GM12878 (cell line): ENCODE measurements around the gene PHC2. TPM values are rescaled to one million over a fixed set of nuclear protein-coding genes. Genes with fewer than 3 reads are reported as not detected.

Experiments
- BACH1 ChIP-seq: fragments of 450-650 bp; IDR thresholded peaks from 2 replicates; pipeline ENCODE4 v1.6.1; 2017; ENCODE audit warnings: mild to moderate bottlenecking, borderline replicate concordance
- CHD2 ChIP-seq: IDR thresholded peaks from 2 replicates; pipeline ENCODE4 v1.6.1; 2011; ENCODE audit warnings: low read depth, low read length, improper control_type of control experiment, borderline replicate concordance
- CREB1 ChIP-seq: IDR thresholded peaks from 2 replicates; pipeline ENCODE4 v1.6.1; 2012; ENCODE audit warnings: low read depth, mild to moderate bottlenecking, inconsistent platforms
- EED ChIP-seq: sonication (generic); IDR thresholded peaks from 2 replicates; pipeline ENCODE4 v1.6.1; 2016; ENCODE audit warnings: antibody characterized with exemption, low read depth
- EGR1 ChIP-seq, 2 experiments: IDR thresholded peaks; 1 replicate in 1 of 2; 2 replicates in 1 of 2; pipeline ENCODE4 v1.6.1; 2011 to 2012; ENCODE audit warnings: low read depth in 2 of 2, low read length in 2 of 2, borderline replicate concordance in 1 of 2, mild to moderate bottlenecking in 1 of 2, moderate library complexity in 1 of 2
- GABPA ChIP-seq: IDR thresholded peaks from 2 replicates; pipeline ENCODE4 v1.6.1; 2014; ENCODE audit warnings: antibody characterized with exemption, low read depth, mild to moderate bottlenecking, inconsistent platforms
- HDAC6 ChIP-seq: fragments of 200-600 bp; sonication (generic); IDR thresholded peaks from one replicate; pipeline ENCODE4 v1.8.0; 2017; ENCODE audit warnings: antibody characterized with exemption; ENCODE audit not compliant: unreplicated experiment
- IRF4 ChIP-seq: IDR thresholded peaks from 2 replicates; pipeline ENCODE4 v1.6.1; 2011; ENCODE audit warnings: low read depth, low read length
- JUNB ChIP-seq: IDR thresholded peaks from 2 replicates; pipeline ENCODE4 v1.6.1; 2016; ENCODE audit warnings: antibody characterized with exemption, mild to moderate bottlenecking
- MAX ChIP-seq: IDR thresholded peaks from 2 replicates; pipeline ENCODE4 v1.6.1; 2012; ENCODE audit warnings: low read depth, low read length, improper control_type of control experiment
- NBN ChIP-seq: fragments of 450-650 bp; IDR thresholded peaks from 2 replicates; pipeline ENCODE4 v1.6.1; 2016
- NFYA ChIP-seq: IDR thresholded peaks from 2 replicates; pipeline ENCODE4 v1.6.1; 2011; ENCODE audit warnings: low read depth, mild to moderate bottlenecking, low read length, improper control_type of control experiment, borderline replicate concordance
- NRF1 ChIP-seq: conservative IDR thresholded peaks from 2 replicates; pipeline ENCODE4 v1.6.1; 2011; ENCODE audit warnings: mild to moderate bottlenecking, low read depth, low read length, improper control_type of control experiment
- PBX3 ChIP-seq: IDR thresholded peaks from 2 replicates; pipeline ENCODE4 v1.6.1; 2011; ENCODE audit warnings: mild to moderate bottlenecking, low read depth, low read length, moderate library complexity; ENCODE audit not compliant: insufficient replicate concordance
- RAD51 ChIP-seq: fragments of 450-650 bp; IDR thresholded peaks from 2 replicates; pipeline ENCODE4 v1.6.1; 2016; ENCODE audit warnings: moderate library complexity, mild to moderate bottlenecking, inconsistent platforms
- RBBP5 ChIP-seq: fragments of 200-600 bp; sonication (generic); conservative IDR thresholded peaks from 2 replicates; pipeline ENCODE4 v1.6.1; 2016
- RCOR1 ChIP-seq: conservative IDR thresholded peaks from 2 replicates; pipeline ENCODE4 v1.6.1; 2012; ENCODE audit warnings: low read depth, low read length, improper control_type of control experiment
- RFX5 ChIP-seq: IDR thresholded peaks from 2 replicates; pipeline ENCODE4 v1.6.1; 2011; ENCODE audit warnings: low read depth, low read length, improper control_type of control experiment
- SMAD5 ChIP-seq: IDR thresholded peaks from 2 replicates; pipeline ENCODE4 v1.6.1; 2016; ENCODE audit warnings: antibody characterized with exemption, low read depth
- SP1 ChIP-seq: IDR thresholded peaks from one replicate; pipeline ENCODE4 v1.6.1; 2011; ENCODE audit warnings: low read depth, low read length
- SREBF2 ChIP-seq: IDR thresholded peaks from 2 replicates; pipeline ENCODE4 v1.6.1; 2012; ENCODE audit warnings: mild to moderate bottlenecking, low read length
- SRF ChIP-seq, 2 experiments: IDR thresholded peaks; 2 replicates each; pipeline ENCODE4 v1.6.1; 2011; ENCODE audit warnings: low read depth in 2 of 2, low read length in 2 of 2, mild to moderate bottlenecking in 1 of 2, moderate library complexity in 1 of 2
- WRNIP1 ChIP-seq: IDR thresholded peaks from 2 replicates; pipeline ENCODE4 v1.6.1; 2011; ENCODE audit warnings: low read depth, low read length, improper control_type of control experiment, borderline replicate concordance
- ZNF217 ChIP-seq: fragments of 450-650 bp; IDR thresholded peaks from 2 replicates; pipeline ENCODE4 v1.6.1; 2017; ENCODE audit warnings: antibody characterized with exemption, mild to moderate bottlenecking
- ZNF384 ChIP-seq: IDR thresholded peaks from 2 replicates; pipeline ENCODE4 v1.6.1; 2012; ENCODE audit warnings: low read depth, mild to moderate bottlenecking, low read length, improper control_type of control experiment, borderline replicate concordance
- polyA plus RNA-seq, 11 experiments: library from polyadenylated mRNA; depleted of rRNA in 4 of 11; unstranded in 6 of 11; stranded (reverse) in 5 of 11; fragments of >200 nt; fragmentation: Nextera tagmentation in 4 of 11; fragmentation: Illumina TruSeq in 1 of 11; extraction: Ambion mirVana in 4 of 11; extraction: Trizol in 1 of 11; gene quantifications; 1 replicate in 1 of 11; 2 replicates in 10 of 11; pipeline versions ENCODE4 v1.2.1 to v1.2.3, GENCODE V29; 2011 to 2016; ENCODE audit warnings: inconsistent platforms in 2 of 11, missing spikeins in 2 of 11, low read depth in 1 of 11
- total RNA-seq, 4 experiments: library from RNA; depleted of rRNA in 3 of 4; stranded (reverse); fragments of >200 nt in 3 of 4; fragmentation: Illumina TruSeq in 1 of 4; extraction: Trizol in 1 of 4; gene quantifications; 2 replicates each; pipeline versions ENCODE4 v1.2.1 to v1.2.3, GENCODE V29; 2013 to 2021
- TF ChIP-seq, protein P1 (sequence below): fragments of 450-650 bp; formaldehyde crosslinking; IDR thresholded peaks from 2 replicates; pipeline ENCODE4 v1.5.0; 2022; ENCODE audit warnings: mild to moderate bottlenecking, missing genetic modification characterization
- TF ChIP-seq, protein P2 (sequence below): IDR thresholded peaks from 2 replicates; pipeline ENCODE4 v1.6.1; 2012; ENCODE audit warnings: low read length, inconsistent platforms

The PHC2 gene
- total and polyA plus RNA-seq, 10 of the 15 experiments (the other 5 are each of a cell fraction or from before 2014, with no cell fraction given), result 2.0 to 35.9 (median 16.4) TPM

GRCh38 chr1:33460947-33461629 lies 30.2 kb upstream of the PHC2 start (continued):
- TF ChIP-seq, protein P1, sequence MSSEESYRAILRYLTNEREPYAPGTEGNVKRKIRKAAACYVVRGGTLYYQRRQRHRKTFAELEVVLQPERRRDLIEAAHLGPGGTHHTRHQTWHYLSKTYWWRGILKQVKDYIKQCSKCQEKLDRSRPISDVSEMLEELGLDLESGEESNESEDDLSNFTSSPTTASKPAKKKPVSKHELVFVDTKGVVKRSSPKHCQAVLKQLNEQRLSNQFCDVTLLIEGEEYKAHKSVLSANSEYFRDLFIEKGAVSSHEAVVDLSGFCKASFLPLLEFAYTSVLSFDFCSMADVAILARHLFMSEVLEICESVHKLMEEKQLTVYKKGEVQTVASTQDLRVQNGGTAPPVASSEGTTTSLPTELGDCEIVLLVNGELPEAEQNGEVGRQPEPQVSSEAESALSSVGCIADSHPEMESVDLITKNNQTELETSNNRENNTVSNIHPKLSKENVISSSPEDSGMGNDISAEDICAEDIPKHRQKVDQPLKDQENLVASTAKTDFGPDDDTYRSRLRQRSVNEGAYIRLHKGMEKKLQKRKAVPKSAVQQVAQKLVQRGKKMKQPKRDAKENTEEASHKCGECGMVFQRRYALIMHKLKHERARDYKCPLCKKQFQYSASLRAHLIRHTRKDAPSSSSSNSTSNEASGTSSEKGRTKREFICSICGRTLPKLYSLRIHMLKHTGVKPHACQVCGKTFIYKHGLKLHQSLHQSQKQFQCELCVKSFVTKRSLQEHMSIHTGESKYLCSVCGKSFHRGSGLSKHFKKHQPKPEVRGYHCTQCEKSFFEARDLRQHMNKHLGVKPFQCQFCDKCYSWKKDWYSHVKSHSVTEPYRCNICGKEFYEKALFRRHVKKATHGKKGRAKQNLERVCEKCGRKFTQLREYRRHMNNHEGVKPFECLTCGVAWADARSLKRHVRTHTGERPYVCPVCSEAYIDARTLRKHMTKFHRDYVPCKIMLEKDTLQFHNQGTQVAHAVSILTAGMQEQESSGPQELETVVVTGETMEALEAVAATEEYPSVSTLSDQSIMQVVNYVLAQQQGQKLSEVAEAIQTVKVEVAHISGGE, result no peak
- no peak for TF ChIP-seq ZNF384
- TF ChIP-seq IRF4, result peak; percentile 68; the same call in 1 of the 2 replicates
- TF ChIP-seq CHD2, result no peak
- no peak for TF ChIP-seq HDAC6
- no peak for TF ChIP-seq RBBP5
- TF ChIP-seq NBN, result peak; percentile 76
- peak in 1 of 2 experiments; percentile 56; a peak in 2 of 3 replicates for TF ChIP-seq EGR1 (IDR thresholded peaks at IDR 0.05; ENCODE audit: borderline replicate concordance in 1 of 2, low read depth in 2 of 2, low read length in 2 of 2)
- TF ChIP-seq, protein P2, sequence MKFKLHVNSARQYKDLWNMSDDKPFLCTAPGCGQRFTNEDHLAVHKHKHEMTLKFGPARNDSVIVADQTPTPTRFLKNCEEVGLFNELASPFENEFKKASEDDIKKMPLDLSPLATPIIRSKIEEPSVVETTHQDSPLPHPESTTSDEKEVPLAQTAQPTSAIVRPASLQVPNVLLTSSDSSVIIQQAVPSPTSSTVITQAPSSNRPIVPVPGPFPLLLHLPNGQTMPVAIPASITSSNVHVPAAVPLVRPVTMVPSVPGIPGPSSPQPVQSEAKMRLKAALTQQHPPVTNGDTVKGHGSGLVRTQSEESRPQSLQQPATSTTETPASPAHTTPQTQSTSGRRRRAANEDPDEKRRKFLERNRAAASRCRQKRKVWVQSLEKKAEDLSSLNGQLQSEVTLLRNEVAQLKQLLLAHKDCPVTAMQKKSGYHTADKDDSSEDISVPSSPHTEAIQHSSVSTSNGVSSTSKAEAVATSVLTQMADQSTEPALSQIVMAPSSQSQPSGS, result peak; percentile 69; the same call in 1 of the 2 replicates
- no peak for TF ChIP-seq CREB1
- TF ChIP-seq SMAD5, result no peak
- no peak for TF ChIP-seq NFYA
- TF ChIP-seq SP1, result peak; percentile 44
- 0 out of 2 replicates have a peak, but pooled peaks have one; percentile 38 for TF ChIP-seq RCOR1
- TF ChIP-seq NRF1, result no peak
- no peak for TF ChIP-seq WRNIP1
- TF ChIP-seq JUNB, result peak; percentile 47; the same call in 1 of the 2 replicates
- TF ChIP-seq RAD51, result no peak
- peak; percentile 44; the same call in 1 of the 2 replicates for TF ChIP-seq BACH1
- peak; percentile 99 for TF ChIP-seq EED
- TF ChIP-seq RFX5, result no peak
- TF ChIP-seq PBX3, result no peak
- peak in 1 of 2 experiments; percentile 81; a peak in 2 of 4 replicates for TF ChIP-seq SRF (IDR thresholded peaks at IDR 0.05; ENCODE audit: low read depth in 2 of 2, low read length in 2 of 2)
- no peak for TF ChIP-seq GABPA
- no peak for TF ChIP-seq SREBF2
- peak; percentile 65; the same call in 1 of the 2 replicates for TF ChIP-seq ZNF217
- no peak for TF ChIP-seq MAX
